ENCODE measurements around the gene ZNF646. TPM values are rescaled to one million over a fixed set of nuclear protein-coding genes. Genes with fewer than 3 reads are reported as not detected.

Gene ZNF646
- total and polyA plus RNA-seq, 4 donors, result 5.9 to 14.4 (median 11.6) TPM

GRCh38 chr16:31127182-31127581 lies 53.0 kb downstream of the ZNF646 start:
- no peaks in the 10 kb centered on the region for H3K9me3 ChIP-seq (ENCODE audit: control insufficient read depth, insufficient read depth, low read length)
- no peaks in the 10 kb centered on the region for H3K27me3 ChIP-seq (ENCODE audit: control insufficient read depth, insufficient read depth, low read length)
- no peak overlapping the region for H3K27ac ChIP-seq (ENCODE audit: low read depth, low read length)
- H3K4me1 ChIP-seq (ENCODE audit: control insufficient read depth, insufficient read depth, low read length), result peaks cover 31% of the 10 kb centered on the region
- H3K36me3 ChIP-seq (ENCODE audit: control insufficient read depth, insufficient read depth, low read length), result peaks cover 82% of the 10 kb centered on the region
- no peak overlapping the region for H3K4me3 ChIP-seq (ENCODE audit: low read depth, low read length)
- WGBS (ENCODE audit: insufficient coverage), result 94% methylated on average over 13 of the region's 13 CpGs
- no peak for DNase-seq (ENCODE audit: low read depth in 4 of 6, low spot score in 6 of 6)

GRCh38 chr16:31128711-31129567 lies 54.7 kb downstream of the ZNF646 start:
- Histone ChIP-seq H3K36me3 (ENCODE audit: control insufficient read depth, insufficient read depth, low read length) (peaks cover 87% of the 10 kb centered on the region), H3K4me3 (ENCODE audit: low read depth, low read length) (no peak overlapping the region)

GRCh38 chr16:31129568-31130335 lies 55.5 kb downstream of the ZNF646 start:
- Histone ChIP-seq H3K27ac (ENCODE audit: low read depth, low read length) (peak overlapping the region; percentile 73), H3K9me3 (ENCODE audit: control insufficient read depth, insufficient read depth, low read length) (no peaks in the 10 kb centered on the region), H3K4me1 (ENCODE audit: control insufficient read depth, insufficient read depth, low read length) (peaks cover 45% of the 10 kb centered on the region), H3K36me3 (ENCODE audit: control insufficient read depth, insufficient read depth, low read length) (peaks cover 81% of the 10 kb centered on the region), H3K4me3 (ENCODE audit: low read depth, low read length) (no peak overlapping the region), H3K27me3 (ENCODE audit: control insufficient read depth, insufficient read depth, low read length) (peaks cover 2% of the 10 kb centered on the region)
- DNase-seq (ENCODE audit: low read depth in 4 of 6, low spot score in 6 of 6), result no peak
- 49% methylated on average over 23 of the region's 29 CpGs for WGBS (ENCODE audit: insufficient coverage)

More at GRCh38 chr16:31128711-31129567, 54.7 kb downstream of the ZNF646 start:
- Histone ChIP-seq H3K9me3 (ENCODE audit: control insufficient read depth, insufficient read depth, low read length) (no peaks in the 10 kb centered on the region), H3K27ac (ENCODE audit: low read depth, low read length) (peak overlapping the region; percentile 73), H3K27me3 (ENCODE audit: control insufficient read depth, insufficient read depth, low read length) (no peaks in the 10 kb centered on the region), H3K4me1 (ENCODE audit: control insufficient read depth, insufficient read depth, low read length) (peaks cover 37% of the 10 kb centered on the region)
- WGBS (ENCODE audit: insufficient coverage), result 64% methylated on average over 13 of the region's 14 CpGs
- peak in 2 of 6 donors; percentile 57 to 70 for DNase-seq (ENCODE audit: low read depth in 4 of 6, low spot score in 6 of 6)

GRCh38 chr16:31130336-31130891 lies 56.2 kb downstream of the ZNF646 start:
- Histone ChIP-seq H3K4me3 (ENCODE audit: low read depth, low read length) (no peak overlapping the region), H3K36me3 (ENCODE audit: control insufficient read depth, insufficient read depth, low read length) (peaks cover 76% of the 10 kb centered on the region), H3K4me1 (ENCODE audit: control insufficient read depth, insufficient read depth, low read length) (peaks cover 52% of the 10 kb centered on the region), H3K9me3 (ENCODE audit: control insufficient read depth, insufficient read depth, low read length) (no peaks in the 10 kb centered on the region), H3K27me3 (ENCODE audit: control insufficient read depth, insufficient read depth, low read length) (peaks cover 8% of the 10 kb centered on the region), H3K27ac (ENCODE audit: low read depth, low read length) (no peak overlapping the region)
- DNase-seq (ENCODE audit: low read depth in 4 of 6, low spot score in 6 of 6), result no peak
- WGBS (ENCODE audit: insufficient coverage), result 89% methylated on average over 9 of the region's 10 CpGs

- no peak for DNase-seq (ENCODE audit: low read depth in 4 of 6, low spot score in 6 of 6)
- Histone ChIP-seq H3K27ac (ENCODE audit: low read depth, low read length) (no peak overlapping the region), H3K4me3 (ENCODE audit: low read depth, low read length) (no peak overlapping the region), H3K36me3 (ENCODE audit: control insufficient read depth, insufficient read depth, low read length) (peaks cover 72% of the 10 kb centered on the region), H3K4me1 (ENCODE audit: control insufficient read depth, insufficient read depth, low read length) (peaks cover 52% of the 10 kb centered on the region), H3K9me3 (ENCODE audit: control insufficient read depth, insufficient read depth, low read length) (no peaks in the 10 kb centered on the region), H3K27me3 (ENCODE audit: control insufficient read depth, insufficient read depth, low read length) (peaks cover 9% of the 10 kb centered on the region)
- 90% methylated on average over 3 of the region's 6 CpGs for WGBS (ENCODE audit: insufficient coverage)
These were observed 56.7 kb downstream of the ZNF646 start for GRCh38 chr16:31130899-31131298.

- H3K36me3 ChIP-seq (ENCODE audit: control insufficient read depth, insufficient read depth, low read length), result peaks cover 67% of the 10 kb centered on the region
- H3K27ac ChIP-seq (ENCODE audit: low read depth, low read length), result no peak overlapping the region
- no peak for DNase-seq (ENCODE audit: low read depth in 4 of 6, low spot score in 6 of 6)
- peaks cover 9% of the 10 kb centered on the region for H3K27me3 ChIP-seq (ENCODE audit: control insufficient read depth, insufficient read depth, low read length)
- 96% methylated on average over 11 of the region's 11 CpGs for WGBS (ENCODE audit: insufficient coverage)
- H3K4me1 ChIP-seq (ENCODE audit: control insufficient read depth, insufficient read depth, low read length), result peaks cover 52% of the 10 kb centered on the region
- no peak overlapping the region for H3K4me3 ChIP-seq (ENCODE audit: low read depth, low read length)
- H3K9me3 ChIP-seq (ENCODE audit: control insufficient read depth, insufficient read depth, low read length), result no peaks in the 10 kb centered on the region
These were observed 57.2 kb downstream of the ZNF646 start for GRCh38 chr16:31131416-31131815.

GRCh38 chr16:31131841-31132271 lies 57.6 kb downstream of the ZNF646 start:
- no peak for DNase-seq (ENCODE audit: low read depth in 4 of 6, low spot score in 6 of 6)
- Histone ChIP-seq H3K36me3 (ENCODE audit: control insufficient read depth, insufficient read depth, low read length) (peaks cover 65% of the 10 kb centered on the region), H3K9me3 (ENCODE audit: control insufficient read depth, insufficient read depth, low read length) (no peaks in the 10 kb centered on the region), H3K4me1 (ENCODE audit: control insufficient read depth, insufficient read depth, low read length) (peaks cover 52% of the 10 kb centered on the region), H3K4me3 (ENCODE audit: low read depth, low read length) (no peak overlapping the region), H3K27me3 (ENCODE audit: control insufficient read depth, insufficient read depth, low read length) (peaks cover 9% of the 10 kb centered on the region), H3K27ac (ENCODE audit: low read depth, low read length) (no peak overlapping the region)
- WGBS (ENCODE audit: insufficient coverage), result 96% methylated on average over 5 of the region's 5 CpGs

GRCh38 chr16:31132303-31132979 lies 58.2 kb downstream of the ZNF646 start:
- no peak for DNase-seq (ENCODE audit: low read depth in 4 of 6, low spot score in 6 of 6)
- WGBS (ENCODE audit: insufficient coverage), result 98% methylated on average over 17 of the region's 20 CpGs
- peaks cover 59% of the 10 kb centered on the region for H3K36me3 ChIP-seq (ENCODE audit: control insufficient read depth, insufficient read depth, low read length)
- H3K27me3 ChIP-seq (ENCODE audit: control insufficient read depth, insufficient read depth, low read length), result peaks cover 9% of the 10 kb centered on the region
- peaks cover 50% of the 10 kb centered on the region for H3K4me1 ChIP-seq (ENCODE audit: control insufficient read depth, insufficient read depth, low read length)
- H3K9me3 ChIP-seq (ENCODE audit: control insufficient read depth, insufficient read depth, low read length), result no peaks in the 10 kb centered on the region
- no peak overlapping the region for H3K27ac ChIP-seq (ENCODE audit: low read depth, low read length)
- H3K4me3 ChIP-seq (ENCODE audit: low read depth, low read length), result no peak overlapping the region

GRCh38 chr16:31133046-31133501 lies 58.9 kb downstream of the ZNF646 start:
- peaks cover 53% of the 10 kb centered on the region for H3K36me3 ChIP-seq (ENCODE audit: control insufficient read depth, insufficient read depth, low read length)
- no peak overlapping the region for H3K4me3 ChIP-seq (ENCODE audit: low read depth, low read length)
- DNase-seq (ENCODE audit: low read depth in 4 of 6, low spot score in 6 of 6), result no peak
- H3K27me3 ChIP-seq (ENCODE audit: control insufficient read depth, insufficient read depth, low read length), result peaks cover 9% of the 10 kb centered on the region
- peaks cover 44% of the 10 kb centered on the region for H3K4me1 ChIP-seq (ENCODE audit: control insufficient read depth, insufficient read depth, low read length)
- no peaks in the 10 kb centered on the region for H3K9me3 ChIP-seq (ENCODE audit: control insufficient read depth, insufficient read depth, low read length)
- 91% methylated on average over 3 of the region's 6 CpGs for WGBS (ENCODE audit: insufficient coverage)
- H3K27ac ChIP-seq (ENCODE audit: low read depth, low read length), result no peak overlapping the region

Measured in spinal cord (tissue), 10 donors.